H9 (cell line): ENCODE data around the gene CDKAL1. TPM values are rescaled to one million over a fixed set of nuclear protein-coding genes. Genes with fewer than 3 reads are reported as not detected.

Experiments
- DNase-seq: peaks from one replicate; pipeline ENCODE4 v3.0.0-alpha.2; 2017
- H2AFZ ChIP-seq: one replicate; pipeline ENCODE4 v1.6.1; 2013; ENCODE audit warnings: mild to moderate bottlenecking, low read length, control low read depth, moderate library complexity
- H2AK5ac ChIP-seq: 2 replicates; pipeline ENCODE4 v1.6.1; 2013; ENCODE audit warnings: low read length, control low read depth, mixed read lengths; ENCODE audit not compliant: insufficient read length
- H2BK120ac ChIP-seq: one replicate; pipeline ENCODE4 v1.6.1; 2013; ENCODE audit warnings: low read depth, mild to moderate bottlenecking, low read length, control low read depth, inconsistent platforms; ENCODE audit not compliant: poor library complexity, severe bottlenecking
- H2BK12ac ChIP-seq: 2 replicates; pipeline ENCODE4 v1.6.1; 2013; ENCODE audit warnings: low read length, control low read depth, mixed read lengths, low read depth; ENCODE audit not compliant: insufficient read length
- H2BK15ac ChIP-seq: 2 replicates; pipeline ENCODE4 v1.6.1; 2013; ENCODE audit warnings: low read depth, low read length, control low read depth
- H2BK20ac ChIP-seq: one replicate; pipeline ENCODE4 v1.6.1; 2013; ENCODE audit warnings: low read depth, mild to moderate bottlenecking, low read length, control low read depth, inconsistent platforms; ENCODE audit not compliant: poor library complexity, severe bottlenecking
- H2BK5ac ChIP-seq: 2 replicates; pipeline ENCODE4 v1.6.1; 2013; ENCODE audit warnings: low read length, control low read depth, mixed read lengths; ENCODE audit not compliant: insufficient read length
- H3K14ac ChIP-seq: 2 replicates; pipeline ENCODE4 v1.6.1; 2013; ENCODE audit warnings: low read length, control low read depth; ENCODE audit not compliant: insufficient read depth
- H3K18ac ChIP-seq: 2 replicates; pipeline ENCODE4 v1.6.1; 2013; ENCODE audit warnings: low read depth, mild to moderate bottlenecking, mixed read lengths, low read length, control low read depth; ENCODE audit not compliant: insufficient read length
- H3K23ac ChIP-seq: 2 replicates; pipeline ENCODE4 v1.6.1; 2013; ENCODE audit warnings: low read length, control low read depth, mixed read lengths, low read depth; ENCODE audit not compliant: insufficient read length
- H3K23me2 ChIP-seq: 2 replicates; pipeline ENCODE4 v1.6.1; 2013; ENCODE audit warnings: low read depth, mild to moderate bottlenecking, mixed read lengths, low read length, control low read depth; ENCODE audit not compliant: insufficient read length, poor library complexity, severe bottlenecking
- H3K27ac ChIP-seq: 2 replicates; pipeline ENCODE4 v1.5.1; 2013; ENCODE audit warnings: low read length, control low read depth, mixed read lengths, low read depth; ENCODE audit not compliant: insufficient read length
- H3K27me3 ChIP-seq: 2 replicates; pipeline ENCODE4 v1.6.1; 2013; ENCODE audit warnings: low read length, control low read depth, inconsistent platforms; ENCODE audit not compliant: insufficient read depth
- H3K4ac ChIP-seq: 2 replicates; pipeline ENCODE4 v1.6.1; 2013; ENCODE audit warnings: low read depth, mild to moderate bottlenecking, control low read depth, inconsistent platforms, low read length, moderate library complexity
- H3K4me1 ChIP-seq: 2 replicates; pipeline ENCODE4 v1.6.1; 2013; ENCODE audit warnings: low read length, control low read depth, inconsistent platforms; ENCODE audit not compliant: insufficient read depth
- H3K4me2 ChIP-seq: 2 replicates; pipeline ENCODE4 v1.6.1; 2013; ENCODE audit warnings: low read length, control low read depth, mixed read lengths; ENCODE audit not compliant: insufficient read length, insufficient read depth
- H3K56ac ChIP-seq: 2 replicates; pipeline ENCODE4 v1.6.1; 2013; ENCODE audit warnings: low read depth, mild to moderate bottlenecking, mixed read lengths, low read length, control low read depth; ENCODE audit not compliant: insufficient read length
- H3K79me1 ChIP-seq: 2 replicates; pipeline ENCODE4 v1.6.1; 2013; ENCODE audit warnings: low read depth, mild to moderate bottlenecking, moderate library complexity, low read length, control low read depth, inconsistent platforms; ENCODE audit not compliant: insufficient read depth, poor library complexity, severe bottlenecking
- H3K79me2 ChIP-seq: 2 replicates; pipeline ENCODE4 v1.6.1; 2013; ENCODE audit warnings: low read length, control low read depth, inconsistent platforms; ENCODE audit not compliant: insufficient read depth
- H3K9ac ChIP-seq: 2 replicates; pipeline ENCODE4 v1.6.1; 2013; ENCODE audit warnings: low read length, control low read depth, mixed read lengths; ENCODE audit not compliant: insufficient read length; ENCODE audit errors: extremely low read depth
- H3K9me3 ChIP-seq: one replicate; pipeline ENCODE4 v1.6.1; 2013; ENCODE audit warnings: low read depth, low read length, inconsistent platforms; ENCODE audit not compliant: control insufficient read depth
- H3T11ph ChIP-seq: one replicate; pipeline ENCODE4 v1.6.1; 2013; ENCODE audit warnings: mild to moderate bottlenecking, low read length, control low read depth, inconsistent platforms
- H4K20me1 ChIP-seq: one replicate; pipeline ENCODE4 v1.6.1; 2013; ENCODE audit not compliant: control insufficient read depth, insufficient read length, insufficient read depth
- H4K5ac ChIP-seq: 2 replicates; pipeline ENCODE4 v1.6.1; 2013; ENCODE audit warnings: low read depth, mild to moderate bottlenecking, mixed read lengths, low read length, control low read depth; ENCODE audit not compliant: insufficient read length
- H4K8ac ChIP-seq: replicated peaks from 2 replicates; pipeline ENCODE4 v1.6.1; 2013; ENCODE audit warnings: low read length, control low read depth, mixed read lengths, low read depth; ENCODE audit not compliant: insufficient read length
- H4K91ac ChIP-seq: 2 replicates; pipeline ENCODE4 v1.6.1; 2013; ENCODE audit warnings: low read depth, mild to moderate bottlenecking, moderate library complexity, mixed read lengths, low read length, control low read depth; ENCODE audit not compliant: insufficient read length
- H3K27ac Mint-ChIP-seq, 3 experiments: 2 replicates in 2 of 3; 3 replicates in 1 of 3; pipeline ENCODE4 v1.8.0; 2020 to 2021; ENCODE audit warnings: mixed read lengths in 3 of 3, mild to moderate bottlenecking in 1 of 3, moderate library complexity in 1 of 3
- H3K27me3 Mint-ChIP-seq: 2 replicates; pipeline ENCODE4 v1.8.0; 2021; ENCODE audit warnings: low read depth, mild to moderate bottlenecking, moderate library complexity, mixed read lengths
- H3K36me3 Mint-ChIP-seq, 3 experiments: 2 replicates in 2 of 3; 3 replicates in 1 of 3; pipeline ENCODE4 v1.8.0; 2020 to 2021; ENCODE audit warnings: low read depth in 3 of 3, mixed read lengths in 3 of 3; ENCODE audit not compliant: insufficient read depth in 1 of 3
- H3K4me1 Mint-ChIP-seq, 2 experiments: 2 replicates each; pipeline ENCODE4 v1.8.0; 2020; ENCODE audit warnings: mixed read lengths in 2 of 2
- H3K4me3 Mint-ChIP-seq, 2 experiments: 2 replicates in 1 of 2; 3 replicates in 1 of 2; pipeline ENCODE4 v1.8.0; 2020 to 2021; ENCODE audit warnings: mild to moderate bottlenecking in 2 of 2, mixed read lengths in 2 of 2, moderate library complexity in 1 of 2
- H3K9me3 Mint-ChIP-seq, 2 experiments: 2 replicates in 1 of 2; 3 replicates in 1 of 2; pipeline ENCODE4 v1.8.0; 2020; ENCODE audit warnings: mild to moderate bottlenecking in 2 of 2, mixed read lengths in 2 of 2, moderate library complexity in 1 of 2
- WGBS: extraction: QIAGEN DNeasy Blood & Tissue Kit; methylation state at CpG from one replicate; pipeline ENCODE4 v1.1.7; 2013; ENCODE audit warnings: missing lambda C conversion rate, low lambda C conversion rate, mixed read lengths; ENCODE audit not compliant: insufficient read length; ENCODE audit errors: extremely low coverage; 5-methylcytosine and 5-hydroxymethylcytosine counted together
- total RNA-seq: library from RNA; stranded (reverse); gene quantifications from 2 replicates; pipeline ENCODE4 v1.2.1, GENCODE V29; 2021
- TF ChIP-seq, protein P1 (sequence below): fragments of 200-600 bp; sonication (generic); conservative IDR thresholded peaks from 3 replicates; pipeline ENCODE4 v1.8.0; 2021; ENCODE audit warnings: antibody characterized with exemption, mild to moderate bottlenecking

The CDKAL1 gene
- total RNA-seq, 1 experiment from 2014 or later, result 23.0 TPM

GRCh38 chr6:21219241-21219640 lies 685.0 kb downstream of the CDKAL1 start:
- no peak overlapping the region for H2BK120ac ChIP-seq
- Mint-ChIP-seq H3K4me3 (no peak overlapping the region), H3K27ac (no peak overlapping the region), H3K4me1 (peaks cover 19 to 22% of the 10 kb centered on the region in 2 experiments), H3K9me3 (peaks cover 3 to 9% of the 10 kb centered on the region in 2 experiments; a peak in 3 of 5 replicates), H3K36me3 (peaks cover 3 to 9% (median 6%) of the 10 kb centered on the region in 3 experiments; a peak in 3 of 7 replicates), H3K27me3 (no peaks in the 10 kb centered on the region)
- H2BK15ac ChIP-seq, result no peak overlapping the region
- no peaks in the 10 kb centered on the region for H3K23me2 ChIP-seq
- no peak overlapping the region for H3K14ac ChIP-seq
- H2AFZ ChIP-seq, result no peak overlapping the region
- no peak overlapping the region for H3K23ac ChIP-seq
- no peaks in the 10 kb centered on the region for H4K20me1 ChIP-seq
- no peak overlapping the region for H3K27ac ChIP-seq
- no peak overlapping the region for H3K4ac ChIP-seq
- no peak overlapping the region for H3T11ph ChIP-seq
- H2BK12ac ChIP-seq, result no peak overlapping the region
- TF ChIP-seq, protein P1, sequence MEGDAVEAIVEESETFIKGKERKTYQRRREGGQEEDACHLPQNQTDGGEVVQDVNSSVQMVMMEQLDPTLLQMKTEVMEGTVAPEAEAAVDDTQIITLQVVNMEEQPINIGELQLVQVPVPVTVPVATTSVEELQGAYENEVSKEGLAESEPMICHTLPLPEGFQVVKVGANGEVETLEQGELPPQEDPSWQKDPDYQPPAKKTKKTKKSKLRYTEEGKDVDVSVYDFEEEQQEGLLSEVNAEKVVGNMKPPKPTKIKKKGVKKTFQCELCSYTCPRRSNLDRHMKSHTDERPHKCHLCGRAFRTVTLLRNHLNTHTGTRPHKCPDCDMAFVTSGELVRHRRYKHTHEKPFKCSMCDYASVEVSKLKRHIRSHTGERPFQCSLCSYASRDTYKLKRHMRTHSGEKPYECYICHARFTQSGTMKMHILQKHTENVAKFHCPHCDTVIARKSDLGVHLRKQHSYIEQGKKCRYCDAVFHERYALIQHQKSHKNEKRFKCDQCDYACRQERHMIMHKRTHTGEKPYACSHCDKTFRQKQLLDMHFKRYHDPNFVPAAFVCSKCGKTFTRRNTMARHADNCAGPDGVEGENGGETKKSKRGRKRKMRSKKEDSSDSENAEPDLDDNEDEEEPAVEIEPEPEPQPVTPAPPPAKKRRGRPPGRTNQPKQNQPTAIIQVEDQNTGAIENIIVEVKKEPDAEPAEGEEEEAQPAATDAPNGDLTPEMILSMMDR, result no peak
- H4K8ac ChIP-seq, result no peak overlapping the region
- H3K18ac ChIP-seq, result no peak overlapping the region
- no peaks in the 10 kb centered on the region for H3K79me2 ChIP-seq
- no peak overlapping the region for H4K5ac ChIP-seq
- H3K9me3 ChIP-seq, result no peaks in the 10 kb centered on the region
- peaks cover 2% of the 10 kb centered on the region; the same call in 1 of the 2 replicates for H3K4me1 ChIP-seq
- H4K91ac ChIP-seq, result no peak overlapping the region
- no peak overlapping the region for H2BK5ac ChIP-seq
- no peaks in the 10 kb centered on the region for H3K27me3 ChIP-seq
- H3K56ac ChIP-seq, result no peak overlapping the region
- WGBS, result no CpG with 5 or more reads among the region's 2 CpGs
- H2BK20ac ChIP-seq, result no peak overlapping the region
- no peak overlapping the region for H3K4me2 ChIP-seq
- no peak overlapping the region for H2AK5ac ChIP-seq
- H3K9ac ChIP-seq, result no peak overlapping the region
- DNase-seq, result no peak
- H3K79me1 ChIP-seq, result no peaks in the 10 kb centered on the region
